GM18505 (cell line): ENCODE results near the gene ANKMY2.

Experiments used
- ATAC-seq: cut with Tn5 transposase; IDR thresholded peaks from one replicate; pipeline ENCODE4 v1.9.1; 2021; ENCODE audit not compliant: unreplicated experiment
- POLR2A ChIP-seq: IDR thresholded peaks from 4 replicates; pipeline ENCODE4 v1.6.1; 2011; ENCODE audit warnings: borderline replicate concordance; ENCODE audit not compliant: insufficient read depth, insufficient read length; ENCODE audit errors: extremely low read depth

ANKMY2 gene

GRCh38 chr7:16651396-16652239 lies 6.1 kb upstream of the ANKMY2 start:
- ATAC-seq = no peak
- no peak for TF ChIP-seq POLR2A

- TF ChIP-seq POLR2A = no peak
- no peak for ATAC-seq
Measured at GRCh38 chr7:16650266-16650665, 4.7 kb upstream of the ANKMY2 start.

- no peak for ATAC-seq
- no peak for TF ChIP-seq POLR2A
Measured at GRCh38 chr7:16649196-16649595, 3.6 kb upstream of the ANKMY2 start.

- no peak for TF ChIP-seq POLR2A
- ATAC-seq = no peak
Measured at GRCh38 chr7:16648551-16648950, 3.0 kb upstream of the ANKMY2 start.

- no peak for ATAC-seq
- TF ChIP-seq POLR2A = no peak
Measured at GRCh38 chr7:16647435-16647960, 1.9 kb upstream of the ANKMY2 start.

- TF ChIP-seq POLR2A = no peak
- no peak for ATAC-seq
Measured at GRCh38 chr7:16646472-16647072, 1.0 kb upstream of the ANKMY2 start.

GRCh38 chr7:16644636-16645592 lies 640 bp downstream of the ANKMY2 start:
- TF ChIP-seq POLR2A = no peak
- ATAC-seq = peak; percentile 7

- no peak for ATAC-seq
- TF ChIP-seq POLR2A = no peak
Measured at GRCh38 chr7:16644157-16644556, 1.4 kb downstream of the ANKMY2 start.

- ATAC-seq = no peak
- no peak for TF ChIP-seq POLR2A
Measured at GRCh38 chr7:16638282-16639280, 7.0 kb downstream of the ANKMY2 start.

- no peak for TF ChIP-seq POLR2A
- no peak for ATAC-seq
Measured at GRCh38 chr7:16637379-16637778, 8.2 kb downstream of the ANKMY2 start.

GRCh38 chr7:16636555-16637101 lies 8.9 kb downstream of the ANKMY2 start:
- no peak for ATAC-seq
- TF ChIP-seq POLR2A = no peak
